GM18873 (cell line): ENCODE data around the gene SPO11.

Experiments used
- ATAC-seq: cut with Tn5 transposase; IDR thresholded peaks from one replicate; pipeline ENCODE4 v1.9.1; 2021; ENCODE audit warnings: mild to moderate bottlenecking, moderate library complexity, moderate number of reproducible peaks; ENCODE audit not compliant: unreplicated experiment, low FRiP score

The SPO11 gene

DNA sequence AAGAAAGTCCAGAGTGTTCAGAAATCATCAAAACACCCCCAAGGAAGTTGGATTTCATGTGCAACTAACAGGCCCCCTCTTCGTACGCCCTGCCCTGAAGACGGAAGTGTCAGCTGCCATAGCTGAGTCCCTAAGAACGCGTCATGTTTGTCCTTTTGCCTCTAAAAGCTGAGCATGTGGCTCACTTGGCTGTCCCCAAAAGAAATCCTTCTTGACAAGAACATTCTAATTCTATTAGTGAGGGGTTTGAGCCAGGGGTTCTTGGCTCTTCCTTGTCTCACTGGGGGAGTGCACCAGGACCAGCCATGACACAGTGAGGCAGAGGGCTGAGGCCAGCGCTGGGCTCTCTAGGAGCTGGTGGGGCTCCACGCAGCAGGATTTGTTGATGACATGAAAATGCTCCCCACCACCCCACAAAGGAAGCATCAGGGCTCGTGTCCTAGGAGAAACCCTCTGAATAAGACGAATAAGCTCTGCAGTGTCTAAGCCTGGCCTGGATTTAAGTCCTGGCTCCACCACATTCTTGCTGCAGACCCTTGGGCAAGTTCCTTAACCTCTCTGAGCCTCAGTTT is 20.0 kb upstream of the SPO11 start:
- no peak for ATAC-seq

DNA sequence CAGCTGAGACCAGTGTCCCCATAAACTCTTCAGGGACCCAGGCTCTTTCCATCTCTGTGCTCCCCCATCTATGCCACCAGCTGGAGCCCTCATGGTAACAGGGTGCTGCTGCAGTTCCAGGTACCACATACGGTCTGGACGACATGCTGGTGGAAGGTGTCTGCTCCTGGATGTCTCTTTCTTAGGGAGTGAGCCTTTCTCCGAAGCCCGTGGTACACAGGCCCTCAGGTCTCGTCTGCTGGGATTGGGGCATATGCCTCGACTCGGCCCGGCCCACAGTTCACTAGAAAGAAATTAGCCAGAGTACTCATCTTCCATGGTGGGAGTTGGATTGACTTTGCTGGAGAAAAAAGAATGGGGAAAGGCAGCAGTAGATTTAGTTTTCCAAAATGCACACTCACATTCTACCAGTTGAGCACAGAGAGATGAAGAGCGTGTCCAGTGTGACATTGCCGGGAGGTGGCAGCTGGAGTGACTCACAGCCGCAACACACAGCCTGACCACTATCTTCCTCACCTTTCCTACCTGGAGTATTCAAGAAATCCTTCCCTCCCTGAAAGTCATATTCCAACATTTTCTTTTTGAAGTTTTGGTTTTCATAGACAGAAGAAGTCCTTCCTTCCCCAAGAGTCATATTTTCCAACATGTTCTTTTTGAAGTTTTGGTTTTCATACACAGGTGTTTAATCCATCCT is 18.6 kb upstream of the SPO11 start:
- ATAC-seq: no peak

DNA sequence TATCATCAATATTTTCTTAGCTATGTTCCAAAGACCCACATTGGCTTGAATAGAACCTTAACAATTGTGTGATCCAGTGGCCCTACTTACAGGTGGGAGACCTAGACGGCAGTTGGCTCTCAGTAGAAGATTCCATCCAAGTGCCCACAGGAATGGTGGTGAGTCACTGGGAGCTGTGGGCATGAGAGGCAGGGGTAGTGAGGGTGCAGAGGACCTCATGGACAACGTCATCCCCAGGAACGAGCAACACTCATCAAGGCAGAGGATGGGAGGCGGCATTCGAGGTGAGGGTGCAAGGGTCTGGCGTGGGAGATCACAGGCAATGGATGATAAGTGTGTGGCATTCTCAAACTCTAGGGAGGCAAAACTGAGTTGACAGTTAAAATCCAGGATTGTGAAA is 17.5 kb upstream of the SPO11 start:
- ATAC-seq: no peak

DNA sequence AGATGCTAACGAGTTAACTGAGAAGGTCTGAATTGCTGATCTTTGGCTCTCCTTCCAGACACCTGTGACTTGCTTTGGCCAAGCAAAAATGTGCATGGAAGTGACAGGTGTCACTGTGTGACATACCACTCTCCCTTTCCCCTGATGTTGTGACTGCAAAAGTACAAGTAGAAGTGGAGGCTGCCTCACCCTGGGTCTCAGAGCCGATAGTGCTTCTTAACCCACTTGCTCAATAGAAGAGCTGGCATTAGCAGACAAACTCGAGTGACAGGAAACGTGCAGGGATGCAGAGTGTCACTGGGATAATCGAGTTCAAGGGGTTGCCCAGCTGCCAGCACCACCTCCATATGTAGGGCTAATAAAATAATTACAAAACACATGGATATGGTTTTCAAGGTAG is 16.4 kb upstream of the SPO11 start:
- ATAC-seq: no peak

DNA sequence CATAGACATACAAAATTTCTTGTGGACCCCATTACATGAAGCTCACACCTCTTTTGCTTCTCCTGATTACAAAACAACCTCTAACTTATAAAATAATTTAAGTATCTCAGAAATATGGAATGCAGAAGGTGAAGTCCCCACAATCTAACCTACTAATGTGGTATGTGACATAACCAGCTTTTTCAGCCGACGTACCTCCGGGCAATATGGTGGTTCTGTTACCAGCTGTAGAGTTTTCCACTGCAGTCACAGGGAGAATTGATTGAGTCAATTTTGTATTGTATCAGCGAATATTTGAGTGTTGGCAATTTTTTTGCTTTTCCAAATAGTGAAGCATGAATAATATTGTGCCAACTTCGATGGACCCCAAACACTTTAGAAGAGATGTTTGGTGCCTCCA is 15.7 kb upstream of the SPO11 start:
- ATAC-seq: no peak

DNA sequence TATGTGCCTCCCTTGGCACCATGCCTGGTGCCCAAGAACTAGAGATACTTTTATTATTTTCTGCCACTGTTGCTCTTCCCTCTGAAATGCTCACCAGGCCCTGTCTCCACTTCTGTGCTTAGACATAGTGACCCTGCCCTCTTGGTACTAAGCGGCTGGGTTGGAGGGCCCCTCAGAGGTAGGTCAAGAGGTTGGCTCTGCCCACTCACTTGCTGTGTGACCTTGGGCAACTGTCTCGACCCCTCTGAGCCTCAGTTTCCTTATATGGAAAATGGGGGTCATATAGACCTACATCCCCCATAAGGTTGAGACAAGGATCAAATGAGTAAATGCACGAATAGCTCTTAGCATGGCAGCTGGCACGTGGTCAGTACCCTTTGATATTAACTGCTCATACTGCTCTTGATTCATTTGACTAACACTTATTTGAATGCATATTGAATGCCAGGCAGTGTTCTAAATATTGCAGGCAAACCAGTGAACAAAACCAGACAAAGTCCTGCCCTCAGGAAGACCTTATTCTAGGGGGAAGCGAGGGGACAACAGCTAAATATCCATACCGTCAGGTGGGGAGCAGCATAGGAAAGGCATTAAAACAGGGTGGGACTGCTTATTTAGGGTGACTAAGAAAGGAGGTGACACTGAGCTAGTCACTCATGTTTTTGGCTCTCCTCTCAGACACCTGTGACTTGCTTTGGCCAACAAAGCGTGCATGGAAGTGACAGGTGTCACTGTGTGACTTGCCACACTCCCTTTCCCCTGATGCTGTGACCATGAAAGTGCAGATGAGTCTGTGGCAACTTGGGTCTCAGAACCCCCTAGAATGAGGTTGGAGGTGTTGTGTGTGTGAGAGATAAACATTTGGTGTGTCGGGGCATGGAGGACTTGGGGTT is 14.3 kb upstream of the SPO11 start:
- ATAC-seq: no peak

DNA sequence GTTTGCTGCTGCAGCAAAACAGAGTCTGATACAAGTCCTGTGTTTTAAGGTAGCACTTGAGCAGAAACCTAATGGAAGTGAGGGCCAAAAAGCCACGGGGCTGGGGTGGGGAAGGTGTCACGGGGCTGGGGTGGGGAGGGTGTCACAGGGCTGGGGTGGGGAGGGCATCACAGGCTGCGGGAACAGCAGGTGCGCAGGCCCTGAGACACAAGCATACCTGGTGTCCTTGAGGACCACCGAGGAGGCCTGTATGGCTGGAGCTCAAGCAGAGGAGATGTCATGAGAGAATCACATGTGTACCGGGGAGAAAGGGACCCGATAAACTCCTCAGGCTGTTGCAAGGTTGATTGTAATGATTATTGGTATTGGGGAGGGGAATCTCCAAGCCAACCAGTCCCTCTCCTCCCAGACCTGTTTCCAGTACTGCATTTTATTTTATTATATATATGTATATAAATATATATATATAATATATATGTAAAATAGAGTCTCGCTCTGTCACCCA is 13.6 kb upstream of the SPO11 start:
- ATAC-seq: no peak

DNA sequence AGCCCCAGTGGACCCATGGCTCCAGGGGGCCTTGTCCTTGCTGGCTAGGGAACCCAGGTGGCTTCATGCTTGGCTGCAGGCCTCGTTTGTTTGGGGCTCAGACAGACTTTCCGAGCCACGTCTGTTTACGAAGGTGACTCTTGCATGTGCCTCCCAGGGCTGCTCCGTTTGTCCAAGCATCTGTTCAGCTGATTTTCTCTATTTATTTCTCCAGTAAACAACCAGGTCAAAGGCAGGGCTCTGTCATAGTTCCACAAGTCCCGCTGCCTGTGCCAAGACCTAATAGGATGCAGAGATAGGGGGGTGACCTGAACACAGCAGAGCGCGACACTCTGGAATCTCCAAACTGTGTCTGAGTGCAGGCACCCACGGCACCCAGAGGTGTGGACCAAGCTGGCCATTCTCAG is 12.8 kb upstream of the SPO11 start:
- no peak for ATAC-seq

DNA sequence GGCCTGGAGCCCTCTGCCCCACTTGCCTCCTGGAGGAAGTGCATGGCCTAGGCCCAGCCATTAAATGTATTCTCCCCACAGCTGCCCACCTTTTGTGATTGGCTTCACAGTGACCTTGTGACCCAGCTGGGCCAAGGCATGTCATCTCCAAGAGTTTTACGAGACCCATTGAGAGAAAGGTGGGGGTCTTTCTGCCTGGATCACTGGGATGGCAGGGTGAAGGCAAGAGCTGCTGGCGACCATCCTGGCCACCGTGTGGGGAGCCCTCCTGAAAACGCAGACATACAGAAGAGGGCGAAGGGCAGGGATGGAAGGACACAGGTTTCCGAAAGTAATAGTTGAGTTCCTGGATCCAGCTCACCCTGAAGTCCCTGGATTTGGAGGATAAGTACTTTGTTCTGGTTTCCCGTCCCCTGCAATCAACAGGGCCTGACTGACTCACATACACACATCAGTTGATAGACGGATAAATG is 12.3 kb upstream of the SPO11 start:
- no peak for ATAC-seq

DNA sequence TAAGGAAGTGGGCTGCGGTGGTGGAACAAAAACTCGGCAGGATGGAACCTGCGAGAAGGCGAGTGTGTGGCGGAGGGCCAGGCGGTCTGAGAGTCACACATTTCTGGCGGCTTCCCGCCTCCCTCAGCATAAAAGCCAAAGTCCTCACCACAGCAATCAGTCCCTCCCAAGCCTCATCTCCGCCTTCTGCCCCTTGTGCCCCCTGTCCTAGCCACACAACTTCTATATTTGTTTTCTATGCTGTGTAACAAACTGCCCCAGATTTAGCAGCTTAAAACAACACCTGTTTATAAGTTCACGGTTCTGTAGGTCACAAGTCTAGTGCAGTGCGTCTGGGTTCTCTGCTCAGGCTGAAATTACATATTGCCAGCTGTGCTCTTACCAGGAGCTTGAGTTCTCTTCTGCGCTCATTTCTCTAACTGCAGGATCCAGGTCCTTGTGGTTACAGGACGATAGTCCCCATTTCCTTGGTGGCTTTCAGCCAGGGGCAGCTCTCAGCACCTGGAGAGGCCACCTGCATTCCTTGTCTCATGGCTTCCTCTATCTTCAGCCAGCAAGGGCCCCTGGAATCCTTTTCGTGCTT is 11.7 kb upstream of the SPO11 start:
- ATAC-seq: no peak

DNA sequence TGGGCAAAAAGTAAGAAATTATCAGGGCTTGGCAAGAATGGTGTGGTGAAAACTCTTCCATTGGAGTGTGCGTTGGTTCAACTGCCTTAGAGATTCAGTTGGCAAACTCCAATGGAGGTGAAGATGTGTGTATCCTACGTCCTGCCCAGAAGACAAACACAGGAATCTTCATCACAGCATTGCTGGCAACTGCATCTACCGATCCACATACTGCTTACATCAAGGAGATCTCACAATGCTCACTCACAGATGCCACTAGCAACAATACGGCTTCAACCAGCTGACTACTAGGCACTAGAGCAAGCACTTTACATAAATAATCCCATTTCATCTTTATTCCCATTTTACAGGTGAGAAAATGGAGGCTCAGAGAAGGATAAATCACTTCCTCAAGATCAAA is 10.0 kb upstream of the SPO11 start:
- ATAC-seq: no peak

DNA sequence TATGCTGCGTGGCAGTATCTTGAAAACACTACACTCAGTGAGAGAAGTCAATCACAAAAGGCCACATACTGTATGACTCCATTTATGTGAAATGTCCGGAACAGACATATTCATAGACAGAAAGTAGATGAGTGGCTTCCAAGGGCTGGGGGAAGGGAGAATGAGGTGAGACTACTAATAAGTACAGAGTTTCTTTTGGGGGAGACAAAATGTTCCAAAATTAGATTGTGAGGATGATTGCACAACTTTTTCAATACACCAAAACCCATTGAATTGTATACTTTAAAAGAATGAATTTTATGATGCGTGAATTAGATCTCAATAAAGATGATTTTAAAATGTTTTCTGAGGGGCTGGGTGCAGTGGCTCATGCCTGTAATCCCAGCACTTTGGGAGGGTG is 9.2 kb upstream of the SPO11 start:
- no peak for ATAC-seq

DNA sequence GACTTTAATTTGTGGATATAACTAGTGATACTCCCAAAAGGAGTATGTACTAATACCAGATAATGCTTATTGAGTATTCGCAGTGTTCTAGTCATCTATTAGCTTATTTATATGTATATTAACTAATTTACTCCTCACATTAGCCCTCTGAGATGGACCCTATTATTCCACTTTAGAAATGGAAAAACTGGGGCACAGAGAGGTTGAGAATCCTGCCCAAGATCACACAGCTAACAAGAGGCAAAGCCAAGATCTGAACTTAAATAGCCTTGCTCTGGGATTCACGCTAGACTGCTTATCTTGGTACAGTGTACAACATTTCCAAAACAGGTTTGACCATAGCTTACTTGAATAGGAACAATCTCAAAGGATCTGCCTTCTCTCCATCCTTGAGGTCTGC is 8.5 kb upstream of the SPO11 start:
- no peak for ATAC-seq

DNA sequence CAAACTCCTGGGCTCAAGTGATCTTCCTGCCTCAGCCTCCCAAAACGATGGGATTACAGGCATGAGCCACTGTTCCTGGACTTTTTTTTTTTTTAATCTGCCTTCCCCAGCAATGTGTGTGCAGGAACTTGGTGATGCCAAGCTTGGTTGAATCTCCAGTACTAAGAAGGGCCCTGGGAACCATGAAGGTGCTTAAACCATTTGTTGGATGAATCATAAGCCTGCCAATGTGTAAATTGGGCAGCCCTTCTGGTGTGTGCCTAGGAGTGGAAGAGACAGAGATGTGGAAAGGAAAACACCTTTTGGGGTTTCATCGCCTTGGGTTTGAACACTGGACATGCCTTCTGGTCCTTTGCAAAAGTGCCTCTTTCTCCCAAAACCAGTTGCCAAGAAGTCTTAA is 7.1 kb upstream of the SPO11 start:
- no peak for ATAC-seq

DNA sequence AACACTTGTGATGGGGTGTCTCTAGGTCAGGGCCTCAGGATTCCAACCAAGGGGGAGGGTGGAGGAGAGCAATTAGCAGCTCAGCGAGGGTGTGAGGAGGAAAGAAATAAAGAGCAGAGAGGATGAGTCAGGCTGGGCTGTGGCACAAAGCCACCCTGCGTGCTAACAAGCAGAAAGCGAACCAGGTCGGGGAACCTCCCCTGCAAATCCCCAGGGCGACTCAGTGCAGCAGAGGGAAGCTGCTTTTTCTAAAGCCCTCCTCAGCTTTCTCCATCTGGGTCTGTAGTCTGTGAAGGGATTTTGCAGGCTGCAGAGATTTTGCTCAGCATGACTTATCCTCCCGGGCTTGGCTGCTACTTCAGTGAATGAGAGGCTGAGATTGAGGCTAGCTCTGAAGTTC is 6.6 kb upstream of the SPO11 start:
- no peak for ATAC-seq

DNA sequence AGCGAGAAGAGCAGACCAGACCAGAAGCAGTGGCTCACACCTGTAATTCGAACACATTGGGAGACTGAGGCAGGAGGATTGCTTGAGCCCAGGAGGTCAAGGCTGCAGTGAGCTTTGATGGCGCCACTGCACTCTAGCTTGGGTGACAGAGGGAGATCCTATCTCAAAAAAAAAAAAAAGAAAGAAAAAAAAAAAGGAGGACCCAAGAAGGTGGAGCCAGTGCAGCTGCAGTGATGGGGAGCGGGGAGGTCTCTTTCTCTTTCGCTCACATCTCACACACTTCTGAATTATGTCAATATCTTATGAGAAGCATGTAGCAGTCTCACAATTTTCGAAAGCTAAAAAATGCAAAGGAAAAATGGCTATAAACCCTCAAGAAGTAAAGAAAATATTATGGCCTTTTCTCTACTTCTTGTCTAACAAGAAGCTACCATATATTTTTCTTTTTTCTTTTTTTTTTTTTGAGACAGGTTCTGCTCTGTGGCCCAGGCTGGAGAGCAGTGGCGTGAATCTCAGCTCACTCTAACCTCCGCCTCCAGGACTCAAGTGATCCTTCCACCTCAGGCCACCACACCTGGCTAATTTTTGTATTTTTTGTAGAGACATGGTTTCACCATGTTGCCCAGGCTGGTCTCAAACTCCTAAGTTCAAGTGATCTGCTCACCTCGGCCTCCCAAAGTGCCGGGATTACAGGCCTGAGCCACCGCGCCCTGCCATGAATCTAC is 3.8 kb upstream of the SPO11 start:
- ATAC-seq: no peak

DNA sequence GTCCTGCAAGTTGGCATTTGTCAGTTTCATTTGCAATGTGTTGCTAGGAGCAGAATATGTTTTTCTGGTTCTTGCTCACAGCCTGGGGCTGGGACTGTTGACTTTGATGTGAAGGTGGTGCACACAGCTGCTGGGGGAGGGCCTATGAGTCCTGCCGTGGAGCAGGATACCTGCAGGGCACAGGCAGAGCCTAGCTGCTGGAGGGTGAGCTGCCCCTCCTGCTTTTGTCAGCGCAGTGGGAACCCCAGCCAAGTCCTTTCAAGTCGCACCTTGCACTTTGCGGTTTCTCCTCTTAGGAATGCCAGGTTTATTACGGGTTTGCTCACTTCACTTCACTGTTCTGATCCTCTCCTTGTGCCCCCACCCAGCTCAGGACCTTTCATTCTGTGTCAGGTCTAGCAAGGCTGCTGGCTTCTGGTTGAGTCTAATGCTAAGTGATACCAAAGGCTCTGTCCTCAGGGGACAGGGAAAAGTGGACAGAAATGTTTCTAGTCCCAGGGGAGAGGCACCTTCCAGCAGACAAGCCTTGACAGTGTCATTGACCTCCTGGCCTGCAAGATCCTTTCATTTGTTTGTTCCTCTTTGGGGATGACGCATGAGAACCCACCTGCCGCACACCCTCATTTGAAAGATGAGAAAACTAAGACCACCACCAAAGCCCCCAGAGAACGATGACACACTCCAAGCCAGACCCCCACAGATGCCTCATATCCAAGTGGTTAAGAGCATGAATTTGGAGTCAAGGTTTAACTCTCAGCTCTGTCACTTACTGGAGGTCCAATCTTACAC is 2.7 kb upstream of the SPO11 start:
- ATAC-seq: no peak

DNA sequence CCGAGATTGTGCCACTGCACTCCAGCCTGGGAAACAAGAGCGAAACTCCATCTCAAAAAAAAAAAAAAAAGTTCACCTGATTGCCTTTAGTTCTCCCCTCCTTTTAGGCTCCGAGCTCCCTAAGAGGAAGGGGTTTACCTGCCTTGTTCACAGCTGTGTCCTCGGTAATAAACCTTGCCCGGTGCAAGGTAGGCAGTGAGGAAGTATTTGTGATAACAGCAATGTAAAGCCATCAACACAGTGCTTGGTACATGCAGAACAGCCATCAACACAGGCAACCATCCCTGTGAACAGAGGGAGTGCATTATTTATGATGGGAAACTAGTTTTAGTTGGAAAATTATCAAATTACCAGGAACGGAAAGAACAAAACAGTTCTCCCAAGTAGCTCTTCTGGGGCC is 1.8 kb upstream of the SPO11 start:
- no peak for ATAC-seq

DNA sequence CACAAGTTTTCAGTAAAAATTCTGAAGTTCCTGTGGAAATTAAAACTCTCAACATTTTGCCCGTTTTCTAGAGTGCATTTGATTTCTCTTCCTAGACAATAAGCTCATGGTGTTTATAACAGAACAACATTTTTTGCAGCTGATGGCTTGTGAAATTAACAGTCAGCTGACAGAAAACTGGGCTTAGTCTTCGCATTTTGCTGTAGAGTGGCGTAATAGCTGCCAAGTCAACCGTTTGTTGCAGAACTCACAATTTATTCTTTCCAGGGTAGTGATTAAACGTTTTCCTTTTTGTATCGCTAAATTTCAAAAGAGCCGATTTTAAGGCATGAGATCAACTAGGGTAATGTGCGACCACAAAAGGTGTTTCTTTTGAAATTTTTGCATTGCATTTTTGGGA is 1.4 kb downstream of the SPO11 start:
- no peak for ATAC-seq
